OCI-LY1 (cell line): ENCODE measurements around the gene SDC4.

Experiments used
- H2AFZ ChIP-seq: fragments of 200-600 bp; sonication (generic), shearing (Covaris generic); 2 replicates; pipeline ENCODE4 v1.6.0; 2014; ENCODE audit warnings: antibody characterized with exemption, mild to moderate bottlenecking, low read length
- H3F3A ChIP-seq: fragments of 200-600 bp; sonication (generic), shearing (Covaris generic); 2 replicates; pipeline ENCODE4 v1.6.0; 2014; ENCODE audit warnings: mild to moderate bottlenecking, antibody characterized with exemption, low read length, moderate library complexity; ENCODE audit not compliant: insufficient read depth
- H3K27ac ChIP-seq: fragments of 200-600 bp; sonication (generic); 2 replicates; pipeline ENCODE4 v1.5.1; 2014; ENCODE audit warnings: low read length, mixed run types, mild to moderate bottlenecking, low read depth; ENCODE audit not compliant: poor library complexity, severe bottlenecking
- H3K27me3 ChIP-seq: fragments of 200-600 bp; sonication (generic); 2 replicates; pipeline ENCODE4 v1.6.0; 2014; ENCODE audit warnings: antibody characterized with exemption, mild to moderate bottlenecking, low read length, moderate library complexity; ENCODE audit not compliant: insufficient read depth
- H3K36me3 ChIP-seq: fragments of 200-600 bp; sonication (generic); 2 replicates; pipeline ENCODE4 v1.6.1; 2014; ENCODE audit warnings: mild to moderate bottlenecking, antibody characterized with exemption, low read length, moderate library complexity, mixed read lengths; ENCODE audit not compliant: insufficient read depth
- H3K4me1 ChIP-seq: fragments of 200-600 bp; sonication (generic); 2 replicates; pipeline ENCODE4 v1.5.1; 2014; ENCODE audit warnings: mild to moderate bottlenecking, low read length, moderate library complexity; ENCODE audit not compliant: insufficient read depth, severe bottlenecking
- H3K4me2 ChIP-seq: fragments of 200-600 bp; sonication (generic), shearing (Covaris generic); 2 replicates; pipeline ENCODE4 v1.6.1; 2014; ENCODE audit warnings: low read length
- H3K4me3 ChIP-seq: fragments of 200-600 bp; sonication (generic); 2 replicates; pipeline ENCODE4 v1.5.1; 2014; ENCODE audit warnings: low read length, low read depth, mild to moderate bottlenecking, mixed read lengths; ENCODE audit not compliant: poor library complexity, severe bottlenecking
- H3K79me2 ChIP-seq: fragments of 200-600 bp; shearing (Covaris generic); 2 replicates; pipeline ENCODE4 v1.6.1; 2016; ENCODE audit warnings: mixed run types, low read length, mixed read lengths; ENCODE audit not compliant: insufficient read depth
- H3K9ac ChIP-seq: fragments of 200-600 bp; sonication (generic), shearing (Covaris generic); 2 replicates; pipeline ENCODE4 v1.6.1; 2014; ENCODE audit warnings: mild to moderate bottlenecking, low read length, mixed read lengths
- H3K9me2 ChIP-seq: fragments of 200-600 bp; sonication (generic), shearing (Covaris generic); 2 replicates; pipeline ENCODE4 v1.6.1; 2014; ENCODE audit warnings: low read depth, mild to moderate bottlenecking, low read length, mixed read lengths
- H3K9me3 ChIP-seq: fragments of 200-600 bp; shearing (Covaris generic); 2 replicates; pipeline ENCODE4 v1.6.1; 2014; ENCODE audit warnings: low read length, mixed read lengths
- H4K20me1 ChIP-seq: fragments of 200-600 bp; sonication (generic), shearing (Covaris generic); 2 replicates; pipeline ENCODE4 v1.6.0; 2016; ENCODE audit warnings: mild to moderate bottlenecking, low read length; ENCODE audit not compliant: insufficient read depth
- CTCF ChIP-seq: fragments of 200-600 bp; sonication (generic), shearing (Covaris generic); IDR thresholded peaks from 2 replicates; pipeline ENCODE4 v1.5.1; 2017; ENCODE audit warnings: mild to moderate bottlenecking, antibody characterized with exemption, low read length, moderate library complexity, mixed read lengths
- EZH2 ChIP-seq: fragments of 200-600 bp; sonication (generic), shearing (Covaris generic); IDR thresholded peaks from 2 replicates; pipeline ENCODE4 v1.8.0; 2017; ENCODE audit warnings: borderline replicate concordance, mixed run types, mild to moderate bottlenecking, antibody characterized with exemption, low read length, moderate library complexity, mixed read lengths

Gene SDC4

GRCh38 chr20:45329497-45330319 is 18.5 kb downstream of the SDC4 start:
- Histone ChIP-seq H4K20me1 (no peaks in the 10 kb centered on the region), H3K36me3 (no peaks in the 10 kb centered on the region), H3K4me1 (no peaks in the 10 kb centered on the region), H3K4me2 (no peak overlapping the region), H3K9me3 (no peaks in the 10 kb centered on the region), H3K79me2 (no peaks in the 10 kb centered on the region), H2AFZ (no peak overlapping the region), H3K9me2 (no peaks in the 10 kb centered on the region), H3K9ac (no peak overlapping the region), H3K27me3 (no peaks in the 10 kb centered on the region), H3F3A (no peaks in the 10 kb centered on the region), H3K27ac (no peak overlapping the region), H3K4me3 (no peak overlapping the region)
- no peak for TF ChIP-seq EZH2
- TF ChIP-seq CTCF: no peak

GRCh38 chr20:45328451-45328850 is 19.8 kb downstream of the SDC4 start:
- no peaks in the 10 kb centered on the region for H3F3A ChIP-seq
- TF ChIP-seq EZH2: no peak
- TF ChIP-seq CTCF: no peak
- no peaks in the 10 kb centered on the region for H3K4me1 ChIP-seq
- H3K9me3 ChIP-seq: no peaks in the 10 kb centered on the region
- H4K20me1 ChIP-seq: no peaks in the 10 kb centered on the region
- H2AFZ ChIP-seq: no peak overlapping the region
- no peak overlapping the region for H3K9ac ChIP-seq
- H3K27ac ChIP-seq: no peak overlapping the region
- H3K9me2 ChIP-seq: no peaks in the 10 kb centered on the region
- H3K4me2 ChIP-seq: no peak overlapping the region
- H3K79me2 ChIP-seq: no peaks in the 10 kb centered on the region
- no peaks in the 10 kb centered on the region for H3K27me3 ChIP-seq
- H3K4me3 ChIP-seq: no peak overlapping the region
- H3K36me3 ChIP-seq: no peaks in the 10 kb centered on the region

GRCh38 chr20:45325371-45325770 is 22.9 kb downstream of the SDC4 start:
- no peaks in the 10 kb centered on the region for H3K79me2 ChIP-seq
- H3K9me3 ChIP-seq: no peaks in the 10 kb centered on the region
- no peak overlapping the region for H3K27ac ChIP-seq
- H3K27me3 ChIP-seq: no peaks in the 10 kb centered on the region
- H2AFZ ChIP-seq: no peak overlapping the region
- H3K9ac ChIP-seq: no peak overlapping the region
- no peaks in the 10 kb centered on the region for H3K36me3 ChIP-seq
- no peak overlapping the region for H3K4me2 ChIP-seq
- TF ChIP-seq CTCF (no peak), EZH2 (no peak)
- H3K4me1 ChIP-seq: peaks cover 5% of the 10 kb centered on the region
- H3K4me3 ChIP-seq: no peak overlapping the region
- no peaks in the 10 kb centered on the region for H3K9me2 ChIP-seq
- H4K20me1 ChIP-seq: no peaks in the 10 kb centered on the region
- no peaks in the 10 kb centered on the region for H3F3A ChIP-seq
